HG03571 (cell line): Measurements from ENCODE around the gene PSMC3.

Experiments used
- ATAC-seq: cut with Tn5 transposase; IDR thresholded peaks from one replicate; pipeline ENCODE4 v1.9.1; 2021; ENCODE audit not compliant: unreplicated experiment

Gene PSMC3

DNA sequence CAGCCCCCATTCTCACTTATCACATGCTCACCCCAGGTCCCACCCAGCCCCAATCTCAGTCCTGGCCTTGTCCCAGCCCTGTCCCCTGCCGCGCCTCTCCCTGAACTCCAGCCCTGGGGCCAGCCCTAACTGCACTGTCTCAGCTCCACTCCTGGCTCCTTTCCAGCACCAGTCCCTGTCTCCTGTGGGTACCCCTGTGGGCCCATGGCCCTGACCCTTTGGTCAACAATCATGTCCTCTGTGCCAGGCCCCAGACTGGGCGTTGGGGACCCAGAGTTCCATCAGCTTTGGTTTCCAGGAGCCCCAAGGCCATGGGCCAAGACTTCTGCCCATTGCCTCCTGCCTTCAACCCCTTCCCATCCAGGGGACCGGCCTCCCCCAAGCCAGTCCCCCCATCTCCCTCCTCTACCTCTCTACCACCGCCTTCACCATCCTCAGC lies 48.6 kb downstream of the PSMC3 start:
- no peak for ATAC-seq

GRCh38 chr11:47376525-47377371 lies 49.5 kb downstream of the PSMC3 start:
- no peak for ATAC-seq

GRCh38 chr11:47376107-47376524 lies 50.1 kb downstream of the PSMC3 start:
- no peak for ATAC-seq

GRCh38 chr11:47375546-47376085 lies 50.6 kb downstream of the PSMC3 start:
- no peak for ATAC-seq

DNA sequence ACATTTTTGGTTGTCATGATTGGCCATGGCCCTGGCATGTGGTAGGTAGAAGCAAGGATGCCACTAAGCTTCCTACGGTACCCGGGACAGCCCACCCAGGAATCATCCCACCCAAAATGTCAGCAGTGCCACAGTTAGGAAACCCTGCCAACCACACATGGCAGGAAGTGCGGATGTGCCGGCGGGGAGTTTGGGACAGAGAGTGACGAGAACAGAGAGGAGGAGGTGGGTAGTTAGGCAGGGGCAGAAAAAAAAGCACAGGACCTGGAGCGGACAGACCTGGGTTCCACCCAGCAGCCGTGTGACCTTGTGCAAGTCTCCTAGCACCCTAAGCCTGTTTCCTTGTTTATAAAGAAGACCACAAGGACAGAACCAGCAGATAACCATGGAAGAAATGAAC lies 51.2 kb downstream of the PSMC3 start:
- no peak for ATAC-seq

DNA sequence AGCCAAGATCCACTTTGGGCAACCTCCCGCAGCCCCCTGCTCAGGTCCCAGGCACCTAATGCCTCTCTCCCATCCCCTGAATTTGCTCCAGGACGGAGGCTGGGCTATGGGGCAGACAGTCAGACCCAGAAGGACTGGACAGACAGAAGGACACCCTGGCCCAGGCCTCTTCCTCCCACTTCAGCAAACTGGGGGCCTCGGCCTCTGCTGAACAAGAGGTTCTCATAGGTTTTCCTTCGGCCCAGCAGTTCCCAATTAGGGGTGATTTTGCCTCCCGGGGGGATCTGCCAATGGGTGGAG lies 51.6 kb downstream of the PSMC3 start:
- ATAC-seq: no peak

GRCh38 chr11:47373876-47374719 lies 52.1 kb downstream of the PSMC3 start:
- no peak for ATAC-seq

- no peak for ATAC-seq
Measured at GRCh38 chr11:47372422-47372821, 53.8 kb downstream of the PSMC3 start.

GRCh38 chr11:47369676-47370075 lies 56.6 kb downstream of the PSMC3 start:
- ATAC-seq: no peak
